ENCODE data around the gene MPZL1.

- TF ChIP-seq POLR2A (IDR thresholded peaks at IDR 0.05; ENCODE audit: insufficient read depth in 1 of 2, low read depth in 2 of 2, low read length in 2 of 2) (no peak), REST (IDR thresholded peaks at IDR 0.05; ENCODE audit: borderline replicate concordance in 1 of 2, low read depth in 1 of 2, low read length in 2 of 2) (no peak), FOSL2 (CRISPR knock-in tag; IDR thresholded peaks at IDR 0.05) (no peak), EP300 (IDR thresholded peaks at IDR 0.05; ENCODE audit: low read depth in 2 of 2, low read length in 2 of 2) (no peak), EP300 (CRISPR knock-in tag; IDR thresholded peaks at IDR 0.05; ENCODE audit: borderline replicate concordance) (no peak), ELF4 (CRISPR knock-in tag; IDR thresholded peaks at IDR 0.05; ENCODE audit: borderline replicate concordance) (no peak), RFXANK (CRISPR knock-in tag; IDR thresholded peaks at IDR 0.05) (no peak), PTBP1 (IDR thresholded peaks at IDR 0.05; ENCODE audit: low read depth, low read length, poor library complexity, severe bottlenecking) (no peak), HNRNPK (IDR thresholded peaks at IDR 0.05; ENCODE audit: low read depth, low read length, poor library complexity, severe bottlenecking) (no peak), PBX3 (CRISPR knock-in tag; IDR thresholded peaks at IDR 0.05; ENCODE audit: borderline replicate concordance) (no peak), CTCF (CRISPR knock-in tag; IDR thresholded peaks at IDR 0.05) (no peak), HNRNPUL1 (IDR thresholded peaks at IDR 0.05; ENCODE audit: low read depth, low read length) (no peak), EZH2 (conservative IDR thresholded peaks at IDR 0.05; ENCODE audit: low read depth, low read length) (no peak), CBX5 (CRISPR knock-in tag; IDR thresholded peaks at IDR 0.05; ENCODE audit: borderline replicate concordance) (no peak)
Measured at GRCh38 chr1:167681024-167681423, 40.8 kb upstream of the MPZL1 start.
